GM20000 (cell line): Measurements from ENCODE around the gene TJP2.

Experiments used
- DNase-seq: peaks from one replicate; pipeline ENCODE4 v3.0.0; 2012; ENCODE audit warnings: low spot score
- CTCF ChIP-seq: IDR thresholded peaks from 2 replicates; pipeline ENCODE4 v1.5.1; 2012; ENCODE audit warnings: mild to moderate bottlenecking, control low read depth; ENCODE audit errors: extremely low read depth, missing control alignments

TJP2 gene

GRCh38 chr9:69314547-69314946 lies 140.5 kb downstream of the TJP2 start:
- TF ChIP-seq CTCF, result no peak

DNA sequence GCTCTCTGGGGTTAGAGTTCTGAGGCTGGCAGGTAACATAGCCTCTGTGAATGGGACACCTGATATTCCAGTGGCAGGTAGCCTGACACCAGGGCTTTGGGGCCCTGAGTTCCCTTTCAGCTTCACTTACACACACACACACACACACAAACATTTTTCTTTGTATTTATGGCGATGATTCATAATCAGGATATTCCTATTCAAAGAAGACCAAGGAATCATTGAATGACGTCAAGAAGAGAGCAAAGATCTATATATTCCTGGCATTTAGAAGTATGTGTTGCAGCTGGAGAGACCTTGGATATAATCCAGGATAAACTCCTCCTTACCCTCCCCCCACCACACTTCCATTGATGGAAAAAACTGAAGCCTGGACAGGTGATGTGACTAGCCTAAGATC lies 143.0 kb downstream of the TJP2 start:
- no peak for DNase-seq
- TF ChIP-seq CTCF, result no peak

More at GRCh38 chr9:69314547-69314946, 140.5 kb downstream of the TJP2 start:
- DNase-seq, result no peak

DNA sequence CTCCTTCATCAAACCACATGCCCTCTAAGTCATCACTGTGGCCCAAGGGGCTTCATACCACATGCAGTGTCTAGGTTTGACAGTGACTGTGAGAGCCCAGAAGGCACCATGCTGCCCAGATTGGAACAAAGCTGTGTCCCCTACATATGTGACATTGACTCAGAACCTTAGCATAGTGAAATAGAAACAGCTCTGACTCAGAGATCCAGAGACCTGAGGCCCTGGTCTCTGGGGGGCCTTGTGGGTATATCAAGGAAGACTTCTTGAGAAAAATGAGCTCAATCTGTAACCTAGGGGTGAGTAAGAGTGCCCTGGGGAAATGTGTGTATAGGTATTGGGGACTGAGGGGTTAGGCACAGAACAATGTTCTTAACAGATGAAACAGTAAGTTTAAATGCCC lies 143.8 kb downstream of the TJP2 start:
- DNase-seq, result no peak
- TF ChIP-seq CTCF, result no peak

- no peak for DNase-seq
- TF ChIP-seq CTCF, result no peak
Observed at GRCh38 chr9:69319324-69320025, 145.4 kb downstream of the TJP2 start.

- DNase-seq, result no peak
- no peak for TF ChIP-seq CTCF
Observed at GRCh38 chr9:69322256-69322655, 148.2 kb downstream of the TJP2 start.

GRCh38 chr9:69323861-69324260 lies 149.8 kb downstream of the TJP2 start:
- DNase-seq, result no peak
- no peak for TF ChIP-seq CTCF
